WTC11 (cell line): ENCODE measurements around the gene SYNGR1. TPM values are rescaled to one million over a fixed set of nuclear protein-coding genes. Genes with fewer than 3 reads are reported as not detected.

Source experiments
- ATAC-seq: fragments of 200-7000 bp; cut with Tn5 transposase; 2 replicates; pipeline ENCODE4 v1.10.0; 2021; ENCODE audit warnings: mild to moderate bottlenecking, moderate library complexity
- CTCF ChIA-PET: fragments of 300-600 bp; sonication (Branson Sonifier 250); formaldehyde crosslinking; loops from one replicate; lab custom pipeline; 2021; ENCODE audit warnings: antibody characterized with exemption; lab: Charles Lee
- POLR2A ChIA-PET: fragments of 350-600 bp; sonication (Branson Sonifier 250); formaldehyde crosslinking; loops from one replicate; lab custom pipeline; 2021; ENCODE audit warnings: antibody characterized with exemption; lab: Charles Lee
- DNase-seq: peaks from one replicate; pipeline ENCODE4 v3.0.0; 2021; ENCODE audit warnings: low spot score
- H3K27ac Mint-ChIP-seq: 2 replicates; pipeline ENCODE4 v1.8.0; 2021; ENCODE audit warnings: mixed read lengths
- H3K27me3 Mint-ChIP-seq: 2 replicates; pipeline ENCODE4 v1.8.0; 2021; ENCODE audit warnings: low read depth, mild to moderate bottlenecking, moderate library complexity, mixed read lengths
- H3K36me3 Mint-ChIP-seq: 2 replicates; pipeline ENCODE4 v1.8.0; 2021; ENCODE audit warnings: mixed read lengths
- H3K4me1 Mint-ChIP-seq: 2 replicates; pipeline ENCODE4 v1.8.0; 2022; ENCODE audit warnings: mixed read lengths
- H3K4me3 Mint-ChIP-seq: 2 replicates; pipeline ENCODE4 v1.8.0; 2021; ENCODE audit warnings: mild to moderate bottlenecking, moderate library complexity, mixed read lengths
- H3K9me3 Mint-ChIP-seq: 2 replicates; pipeline ENCODE4 v1.8.0; 2021; ENCODE audit warnings: mixed read lengths
- CBFB ChIP-seq: sonication (generic); formaldehyde crosslinking; IDR thresholded peaks from 2 replicates; pipeline ENCODE4 v1.8.1; 2022; ENCODE audit warnings: mild to moderate bottlenecking, low read depth, missing genetic modification reagents
- EMX1 ChIP-seq: fragments of 250-450 bp; sonication (Bioruptor Pico); IDR thresholded peaks from 2 replicates; pipeline ENCODE4 v1.8.0; 2021; ENCODE audit warnings: mild to moderate bottlenecking
- ESRRA ChIP-seq: sonication (generic); formaldehyde crosslinking; IDR thresholded peaks from 2 replicates; pipeline ENCODE4 v1.8.1; 2022; ENCODE audit warnings: mild to moderate bottlenecking, missing genetic modification reagents, borderline replicate concordance
- FOXP1 ChIP-seq: sonication (generic); formaldehyde crosslinking; IDR thresholded peaks from 2 replicates; pipeline ENCODE4 v1.8.0; 2022; ENCODE audit warnings: missing genetic modification reagents, mild to moderate bottlenecking, moderate library complexity, borderline replicate concordance
- FOXP4 ChIP-seq: sonication (generic); formaldehyde crosslinking; IDR thresholded peaks from 2 replicates; pipeline ENCODE4 v1.8.0; 2022; ENCODE audit warnings: mild to moderate bottlenecking, missing genetic modification reagents
- GRHL2 ChIP-seq: fragments of 250-450 bp; sonication (Bioruptor Pico); IDR thresholded peaks from 2 replicates; pipeline ENCODE4 v1.8.0; 2022; ENCODE audit warnings: mild to moderate bottlenecking, moderate library complexity; ENCODE audit not compliant: insufficient replicate concordance, severe bottlenecking
- JUN ChIP-seq: sonication (generic); formaldehyde crosslinking; IDR thresholded peaks from 2 replicates; pipeline ENCODE4 v1.8.0; 2023; ENCODE audit warnings: mild to moderate bottlenecking, missing genetic modification reagents
- MXD4 ChIP-seq: fragments of 250-450 bp; sonication (Bioruptor Pico); IDR thresholded peaks from 2 replicates; pipeline ENCODE4 v1.8.0; 2021; ENCODE audit warnings: mild to moderate bottlenecking, moderate library complexity, borderline replicate concordance
- MYBL2 ChIP-seq: sonication (generic); formaldehyde crosslinking; IDR thresholded peaks from 2 replicates; pipeline ENCODE4 v1.8.1; 2023; ENCODE audit warnings: mild to moderate bottlenecking, moderate library complexity, missing genetic modification reagents
- NFATC4 ChIP-seq: fragments of 250-450 bp; sonication (Bioruptor Pico); IDR thresholded peaks from 2 replicates; pipeline ENCODE4 v1.9.0; 2021; ENCODE audit warnings: mild to moderate bottlenecking
- NR1H2 ChIP-seq: sonication (generic); formaldehyde crosslinking; IDR thresholded peaks from 2 replicates; pipeline ENCODE4 v1.9.0; 2021; ENCODE audit warnings: mild to moderate bottlenecking, moderate library complexity, missing genetic modification reagents
- OVOL2 ChIP-seq: fragments of 250-450 bp; sonication (Bioruptor Pico); IDR thresholded peaks from 2 replicates; pipeline ENCODE4 v1.9.0; 2021; ENCODE audit warnings: mild to moderate bottlenecking, borderline replicate concordance
- PRRX2 ChIP-seq: fragments of 250-450 bp; sonication (Bioruptor Pico); IDR thresholded peaks from 2 replicates; pipeline ENCODE4 v1.8.0; 2021; ENCODE audit warnings: mild to moderate bottlenecking
- RORB ChIP-seq: fragments of 250-450 bp; sonication (Bioruptor Pico); IDR thresholded peaks from 2 replicates; pipeline ENCODE4 v1.9.0; 2021; ENCODE audit warnings: mild to moderate bottlenecking
- SMAD4 ChIP-seq: sonication (generic); formaldehyde crosslinking; IDR thresholded peaks from 2 replicates; pipeline ENCODE4 v1.8.0; 2022; ENCODE audit warnings: mild to moderate bottlenecking, missing genetic modification reagents
- TCF7 ChIP-seq: sonication (generic); formaldehyde crosslinking; IDR thresholded peaks from 2 replicates; pipeline ENCODE4 v1.8.0; 2022; ENCODE audit warnings: mild to moderate bottlenecking, low read depth, missing genetic modification reagents, moderate library complexity
- TEAD1 ChIP-seq: sonication (generic); formaldehyde crosslinking; IDR thresholded peaks from 2 replicates; pipeline ENCODE4 v1.8.0; 2022; ENCODE audit warnings: mild to moderate bottlenecking, missing genetic modification reagents
- TP53 ChIP-seq: sonication (generic); formaldehyde crosslinking; IDR thresholded peaks from 2 replicates; pipeline ENCODE4 v1.8.1; 2023; ENCODE audit warnings: mild to moderate bottlenecking, missing genetic modification reagents
- ZNF138 ChIP-seq: sonication (generic); formaldehyde crosslinking; conservative IDR thresholded peaks from 2 replicates; pipeline ENCODE4 v1.8.1; 2022; ENCODE audit warnings: mild to moderate bottlenecking, moderate library complexity, missing genetic modification reagents
- ZNF219 ChIP-seq: sonication (generic); formaldehyde crosslinking; IDR thresholded peaks from 2 replicates; pipeline ENCODE4 v1.8.0; 2023; ENCODE audit warnings: missing genetic modification reagents, mild to moderate bottlenecking, borderline replicate concordance
- ZNF416 ChIP-seq: fragments of 250-450 bp; sonication (Bioruptor Pico); IDR thresholded peaks from 2 replicates; pipeline ENCODE4 v1.9.0; 2021; ENCODE audit warnings: mild to moderate bottlenecking, inconsistent platforms
- ZNF423 ChIP-seq: fragments of 250-450 bp; sonication (Bioruptor Pico); IDR thresholded peaks from 2 replicates; pipeline ENCODE4 v2.1.2; 2022; ENCODE audit warnings: mild to moderate bottlenecking, moderate library complexity
- ZNF532 ChIP-seq: fragments of 250-450 bp; sonication (Bioruptor Pico); IDR thresholded peaks from 2 replicates; pipeline ENCODE4 v1.9.0; 2021; ENCODE audit warnings: mild to moderate bottlenecking, borderline replicate concordance
- ZNF671 ChIP-seq: fragments of 250-450 bp; sonication (Bioruptor Pico); IDR thresholded peaks from 2 replicates; pipeline ENCODE4 v1.8.0; 2021; ENCODE audit warnings: mild to moderate bottlenecking
- total RNA-seq: library from RNA; stranded (reverse); gene quantifications from 3 replicates; pipeline ENCODE4 v1.2.3, GENCODE V29; 2021
- TF ChIP-seq, protein P1 (sequence below): sonication (generic); formaldehyde crosslinking; IDR thresholded peaks from 2 replicates; pipeline ENCODE4 v1.8.1; 2022; ENCODE audit warnings: low read depth, missing genetic modification reagents, borderline replicate concordance

Gene SYNGR1
- total RNA-seq, 1 experiment from 2014 or later, result 35.3 TPM

- TF ChIP-seq GRHL2 (CRISPR knock-in tag) (no peak), ESRRA (CRISPR knock-in tag) (no peak), TP53 (CRISPR knock-in tag) (no peak), ZNF532 (no peak), RORB (CRISPR knock-in tag) (no peak), NR1H2 (no peak)
- TF ChIP-seq, all 79 proteins: peak for 0
Measured at GRCh38 chr22:39312410-39312809, 37.4 kb upstream of the SYNGR1 start (continued).

DNA sequence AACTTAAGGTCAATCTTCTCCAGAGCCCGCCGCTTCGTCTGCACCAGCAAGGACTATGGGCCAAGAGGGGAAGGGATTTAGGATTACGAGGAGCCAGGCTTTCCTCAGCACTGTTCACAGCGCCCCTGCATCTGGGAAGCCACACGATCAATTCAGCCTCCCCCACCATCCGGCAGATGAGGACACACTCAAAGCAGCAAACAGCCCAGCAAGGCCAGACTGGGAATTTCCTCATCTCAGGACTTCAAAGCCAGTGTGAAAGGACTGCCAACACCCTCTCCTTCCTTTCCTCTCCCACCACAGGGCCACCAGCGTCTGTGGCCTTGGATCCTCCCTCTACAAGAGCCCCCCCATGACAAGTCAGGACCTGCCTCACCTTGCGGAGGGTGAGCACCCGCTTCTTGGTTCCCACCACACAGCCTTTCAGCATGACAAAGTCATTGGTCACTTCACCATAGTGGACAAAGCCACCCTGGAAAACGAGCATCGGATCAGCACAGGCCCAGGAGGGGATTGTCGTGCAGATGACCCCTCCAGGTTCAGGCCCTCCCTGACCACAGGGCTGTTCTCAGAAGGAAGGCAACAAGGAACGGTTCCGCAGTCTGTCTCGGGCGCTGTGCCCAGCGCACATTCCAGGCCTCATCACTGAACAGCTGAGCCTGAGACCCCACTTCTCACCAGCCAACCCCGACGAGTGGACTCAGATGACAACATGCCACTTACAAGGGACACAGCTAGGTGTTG lies 36.4 kb upstream of the SYNGR1 start:
- TF ChIP-seq ZNF671, result peak; percentile 24; the same call in 1 of the 2 replicates
- no peak for TF ChIP-seq ZNF423 (CRISPR knock-in tag)
- peak; percentile 26; the same call in 1 of the 2 replicates for TF ChIP-seq ZNF416 (CRISPR knock-in tag)
- Mint-ChIP-seq H3K4me1 (peaks cover 75% of the 10 kb centered on the region), H3K4me3 (no peak overlapping the region), H3K27ac (peak overlapping the region; percentile 91), H3K9me3 (no peaks in the 10 kb centered on the region), H3K36me3 (peaks cover 72% of the 10 kb centered on the region), H3K27me3 (no peaks in the 10 kb centered on the region)
- DNase-seq (no peak), ATAC-seq (no peak)
- CTCF ChIA-PET, result interaction anchor here (1.2 to 2.7 kb wide), 2 partner anchors 30 to 178 kb away, joined by 3 to 15 read pairs; no protein-coding TSS in a partner anchor
- POLR2A ChIA-PET, result no interaction called here

DNA sequence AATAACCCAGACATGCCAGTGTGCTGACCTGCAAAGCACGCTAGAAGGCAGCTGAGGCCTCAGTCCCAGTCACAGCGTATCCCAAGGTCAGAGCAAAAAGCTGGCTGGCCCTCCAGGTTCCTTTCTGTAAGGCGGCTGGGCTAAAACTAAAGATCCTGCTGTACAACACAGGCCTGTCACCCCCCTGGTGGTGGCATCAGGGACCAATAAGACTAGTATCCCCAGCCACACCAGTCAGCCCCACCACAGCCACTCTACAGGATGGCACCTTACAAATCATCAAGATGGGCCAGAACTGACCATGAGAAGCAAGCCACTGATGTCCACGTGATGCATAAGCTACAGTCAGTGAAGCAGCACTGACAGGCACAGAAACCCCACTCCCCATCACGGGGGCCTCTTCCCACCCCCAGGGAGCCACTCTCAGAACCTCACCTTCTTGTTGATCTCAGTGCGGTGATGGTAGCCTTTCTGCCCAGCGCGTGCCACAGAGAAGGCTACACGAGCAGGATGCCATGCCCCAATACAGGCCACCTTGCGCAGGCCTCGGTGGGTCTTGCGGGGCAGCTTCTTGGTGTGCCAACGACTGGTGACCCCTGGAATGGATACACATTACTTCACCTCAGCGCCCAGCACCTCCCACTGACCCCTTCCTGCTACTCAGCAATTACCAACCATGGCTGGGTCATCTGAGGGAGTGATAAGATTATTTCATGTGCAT lies 35.4 kb upstream of the SYNGR1 start:
- Mint-ChIP-seq H3K4me3 (0 out of 2 replicates have a peak overlapping the region, but pooled peaks have one; percentile 20), H3K27ac (peak overlapping the region; percentile 91; the same call in 1 of the 2 replicates), H3K27me3 (no peaks in the 10 kb centered on the region), H3K4me1 (peaks cover 66% of the 10 kb centered on the region), H3K36me3 (peaks cover 82% of the 10 kb centered on the region), H3K9me3 (no peaks in the 10 kb centered on the region)
- ChIA-PET POLR2A (interaction anchor here (0.5 kb wide), 1 partner anchor 17 kb away, joined by 3 read pairs; no protein-coding TSS in a partner anchor), CTCF (interaction anchor here (1.2 kb wide), 1 partner anchor 179 kb away, joined by 3 read pairs; no protein-coding TSS in a partner anchor)
- DNase-seq, result no peak
- no peak for ATAC-seq
- TF ChIP-seq TEAD1 (CRISPR knock-in tag), result no peak
- no peak for TF ChIP-seq ZNF138 (CRISPR knock-in tag)
- TF ChIP-seq TCF7, result no peak
- peak; percentile 71; the same call in 1 of the 2 replicates for TF ChIP-seq NFATC4 (CRISPR knock-in tag)
- no peak for TF ChIP-seq EMX1 (CRISPR knock-in tag)
- TF ChIP-seq JUN (CRISPR knock-in tag), result no peak
- TF ChIP-seq PRRX2 (CRISPR knock-in tag), result 0 out of 2 replicates have a peak, but pooled peaks have one; percentile 15
- TF ChIP-seq MYBL2 (CRISPR knock-in tag), result no peak
- TF ChIP-seq RORB (CRISPR knock-in tag), result 0 out of 2 replicates have a peak, but pooled peaks have one; percentile 25
- TF ChIP-seq ZNF219, result no peak
- TF ChIP-seq, protein P1, sequence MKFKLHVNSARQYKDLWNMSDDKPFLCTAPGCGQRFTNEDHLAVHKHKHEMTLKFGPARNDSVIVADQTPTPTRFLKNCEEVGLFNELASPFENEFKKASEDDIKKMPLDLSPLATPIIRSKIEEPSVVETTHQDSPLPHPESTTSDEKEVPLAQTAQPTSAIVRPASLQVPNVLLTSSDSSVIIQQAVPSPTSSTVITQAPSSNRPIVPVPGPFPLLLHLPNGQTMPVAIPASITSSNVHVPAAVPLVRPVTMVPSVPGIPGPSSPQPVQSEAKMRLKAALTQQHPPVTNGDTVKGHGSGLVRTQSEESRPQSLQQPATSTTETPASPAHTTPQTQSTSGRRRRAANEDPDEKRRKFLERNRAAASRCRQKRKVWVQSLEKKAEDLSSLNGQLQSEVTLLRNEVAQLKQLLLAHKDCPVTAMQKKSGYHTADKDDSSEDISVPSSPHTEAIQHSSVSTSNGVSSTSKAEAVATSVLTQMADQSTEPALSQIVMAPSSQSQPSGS (CRISPR knock-in tag), result no peak
- TF ChIP-seq SMAD4, result no peak
- no peak for TF ChIP-seq FOXP4
- peak; percentile 27; the same call in 1 of the 2 replicates for TF ChIP-seq ZNF416 (CRISPR knock-in tag)
- no peak for TF ChIP-seq MXD4 (CRISPR knock-in tag)
- no peak for TF ChIP-seq FOXP1 (CRISPR knock-in tag)
- TF ChIP-seq OVOL2 (CRISPR knock-in tag), result no peak
- TF ChIP-seq CBFB (CRISPR knock-in tag), result no peak
